Neutrophil (primary cell): ENCODE measurements around the gene DNMT3A.
A peak's percentile ranks its signal among the peaks of the same experiment; 100 is the strongest.

Experiments used
- H3K27ac ChIP-seq: fragments of 200-600 bp; sonication (generic); 2 replicates; pipeline ENCODE4 v1.5.1; 2016; ENCODE audit warnings: mild to moderate bottlenecking, moderate library complexity
- H3K27me3 ChIP-seq: fragments of 200-600 bp; sonication (generic); 2 replicates; pipeline ENCODE4 v1.6.0; 2016; ENCODE audit warnings: mild to moderate bottlenecking
- H3K36me3 ChIP-seq: fragments of 200-600 bp; sonication (generic); 2 replicates; pipeline ENCODE4 v1.5.1; 2017
- H3K4me1 ChIP-seq, 2 experiments: fragments of 200-600 bp in 1 of 2; sonication (generic) in 1 of 2; 1 replicate in 1 of 2; 2 replicates in 1 of 2; pipeline versions ENCODE4 v1.5.1 to v1.6.1; 2013 to 2016; ENCODE audit warnings: low read depth in 1 of 2, low read length in 1 of 2, mild to moderate bottlenecking in 1 of 2, moderate library complexity in 1 of 2; ENCODE audit not compliant: control insufficient read depth in 1 of 2, insufficient read depth in 1 of 2
- H3K4me3 ChIP-seq, 2 experiments: fragments of 200-600 bp in 1 of 2; sonication (generic) in 1 of 2; 1 replicate in 1 of 2; 2 replicates in 1 of 2; pipeline ENCODE4 v1.5.1; 2013 to 2016; ENCODE audit warnings: low read depth in 1 of 2, low read length in 1 of 2, mild to moderate bottlenecking in 1 of 2, moderate library complexity in 1 of 2
- H3K9me3 ChIP-seq: fragments of 200-600 bp; sonication (generic); 2 replicates; pipeline ENCODE4 v1.5.1; 2016
- TF ChIP-seq, protein P1 (sequence below): fragments of 200-600 bp; sonication (generic); IDR thresholded peaks from 2 replicates; pipeline ENCODE4 v1.5.1; 2016; ENCODE audit warnings: antibody characterized with exemption

DNMT3A gene

GRCh38 chr2:25310965-25311864, 30.5 kb downstream of the DNMT3A start:
- Histone ChIP-seq H3K27ac (no peak overlapping the region), H3K36me3 (peaks cover 63% of the 10 kb centered on the region), H3K27me3 (no peaks in the 10 kb centered on the region), H3K4me3 (no peak overlapping the region), H3K4me1 (peaks cover 24 to 31% of the 10 kb centered on the region in 2 experiments), H3K9me3 (no peaks in the 10 kb centered on the region)
- TF ChIP-seq, protein P1, sequence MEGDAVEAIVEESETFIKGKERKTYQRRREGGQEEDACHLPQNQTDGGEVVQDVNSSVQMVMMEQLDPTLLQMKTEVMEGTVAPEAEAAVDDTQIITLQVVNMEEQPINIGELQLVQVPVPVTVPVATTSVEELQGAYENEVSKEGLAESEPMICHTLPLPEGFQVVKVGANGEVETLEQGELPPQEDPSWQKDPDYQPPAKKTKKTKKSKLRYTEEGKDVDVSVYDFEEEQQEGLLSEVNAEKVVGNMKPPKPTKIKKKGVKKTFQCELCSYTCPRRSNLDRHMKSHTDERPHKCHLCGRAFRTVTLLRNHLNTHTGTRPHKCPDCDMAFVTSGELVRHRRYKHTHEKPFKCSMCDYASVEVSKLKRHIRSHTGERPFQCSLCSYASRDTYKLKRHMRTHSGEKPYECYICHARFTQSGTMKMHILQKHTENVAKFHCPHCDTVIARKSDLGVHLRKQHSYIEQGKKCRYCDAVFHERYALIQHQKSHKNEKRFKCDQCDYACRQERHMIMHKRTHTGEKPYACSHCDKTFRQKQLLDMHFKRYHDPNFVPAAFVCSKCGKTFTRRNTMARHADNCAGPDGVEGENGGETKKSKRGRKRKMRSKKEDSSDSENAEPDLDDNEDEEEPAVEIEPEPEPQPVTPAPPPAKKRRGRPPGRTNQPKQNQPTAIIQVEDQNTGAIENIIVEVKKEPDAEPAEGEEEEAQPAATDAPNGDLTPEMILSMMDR: no peak

GRCh38 chr2:25310709-25310964, 31.1 kb downstream of the DNMT3A start:
- H3K4me3 ChIP-seq: no peak overlapping the region
- TF ChIP-seq, protein P1: no peak
- H3K9me3 ChIP-seq: no peaks in the 10 kb centered on the region
- peaks cover 18 to 26% of the 10 kb centered on the region in 2 experiments for H3K4me1 ChIP-seq
- H3K27me3 ChIP-seq: no peaks in the 10 kb centered on the region
- peaks cover 69% of the 10 kb centered on the region for H3K36me3 ChIP-seq
- H3K27ac ChIP-seq: no peak overlapping the region

DNA sequence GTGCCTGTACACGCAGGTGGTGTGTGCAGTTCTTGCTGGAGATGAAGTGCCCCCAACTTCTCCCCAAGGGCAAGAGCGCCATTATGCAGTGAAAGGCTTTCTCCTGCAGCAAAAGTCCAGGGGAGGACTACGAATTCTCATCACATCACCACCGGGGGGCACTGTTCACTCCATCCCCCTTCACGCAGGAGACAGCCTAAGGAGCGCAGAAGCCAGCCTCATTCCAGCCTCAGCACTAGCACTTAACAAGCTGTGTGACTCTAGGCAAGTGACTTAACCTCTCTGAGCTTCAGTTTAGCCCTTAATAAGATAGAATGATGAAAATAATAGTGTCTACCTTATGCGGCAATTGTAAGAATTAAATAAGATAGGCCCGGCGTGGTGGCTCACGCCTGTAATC, 32.3 kb downstream of the DNMT3A start:
- Histone ChIP-seq H3K27ac (no peak overlapping the region), H3K27me3 (no peaks in the 10 kb centered on the region), H3K4me1 (peaks cover 8 to 17% of the 10 kb centered on the region in 2 experiments), H3K36me3 (peaks cover 79% of the 10 kb centered on the region), H3K4me3 (no peak overlapping the region), H3K9me3 (no peaks in the 10 kb centered on the region)
- TF ChIP-seq, protein P1: peak; percentile 26

DNA sequence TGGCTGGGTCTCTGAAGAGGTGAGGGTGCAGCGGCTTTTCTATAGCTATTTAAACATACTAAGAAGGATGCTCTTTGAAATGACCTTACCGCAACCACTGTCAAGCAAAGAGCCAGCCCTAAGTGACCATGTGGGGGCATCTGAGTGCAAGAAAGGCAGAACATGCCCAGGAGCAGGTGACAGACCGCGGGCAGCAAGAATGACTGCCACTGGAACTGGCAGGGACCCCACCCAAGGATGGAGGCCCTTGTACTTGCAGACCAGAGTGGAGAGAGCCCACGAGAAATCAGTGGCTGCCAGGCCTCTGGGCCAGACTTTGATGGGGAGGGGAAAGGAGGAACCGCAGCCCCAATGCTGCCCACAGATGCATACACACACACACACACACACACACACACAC, 33.1 kb downstream of the DNMT3A start:
- Histone ChIP-seq H3K4me1 (peaks cover 4 to 9% of the 10 kb centered on the region in 2 experiments), H3K9me3 (no peaks in the 10 kb centered on the region), H3K27me3 (no peaks in the 10 kb centered on the region), H3K4me3 (no peak overlapping the region), H3K27ac (no peak overlapping the region), H3K36me3 (peaks cover 81% of the 10 kb centered on the region)
- TF ChIP-seq, protein P1: no peak

GRCh38 chr2:25307949-25308557, 33.7 kb downstream of the DNMT3A start:
- TF ChIP-seq, protein P1: no peak
- Histone ChIP-seq H3K9me3 (no peaks in the 10 kb centered on the region), H3K27me3 (no peaks in the 10 kb centered on the region), H3K4me1 (peaks cover 4 to 8% of the 10 kb centered on the region in 2 experiments), H3K27ac (no peak overlapping the region), H3K36me3 (peaks cover 81% of the 10 kb centered on the region), H3K4me3 (no peak overlapping the region)
